NCI-H1417 treated with DMSO at 0.1 percent for 48 hours (cell line): ENCODE measurements around the gene UBFD1.
"Not testable (repeated sequence)": the region's sequence is repeated elsewhere in the genome, so short reads cannot be mapped to it uniquely, and the experiment has no call there.

Source experiments
- DNase-seq: peaks from one replicate; lab custom pipeline; 2025; lab: John Stamatoyannopoulos, UW

Gene UBFD1

DNA sequence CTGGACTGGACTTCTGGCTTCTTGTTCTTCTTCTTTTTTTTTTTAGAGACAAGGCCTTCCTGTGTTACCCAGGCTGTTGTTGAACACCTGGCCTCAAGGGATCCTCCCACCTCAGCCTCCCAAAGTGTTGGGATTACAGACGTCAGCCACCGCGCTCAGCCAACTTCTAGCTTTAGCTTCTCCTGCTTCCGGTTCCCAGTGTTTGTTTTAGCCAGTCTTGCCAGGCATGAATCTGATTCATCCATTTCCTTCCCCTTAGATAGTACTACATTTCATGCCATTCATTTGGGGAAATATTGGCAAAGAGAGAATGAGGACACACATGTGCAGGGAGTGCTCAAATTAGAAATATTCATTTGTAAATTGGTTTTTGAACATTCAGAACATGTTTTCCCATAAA is 50.7 kb downstream of the UBFD1 start:
- no peak for DNase-seq

DNA sequence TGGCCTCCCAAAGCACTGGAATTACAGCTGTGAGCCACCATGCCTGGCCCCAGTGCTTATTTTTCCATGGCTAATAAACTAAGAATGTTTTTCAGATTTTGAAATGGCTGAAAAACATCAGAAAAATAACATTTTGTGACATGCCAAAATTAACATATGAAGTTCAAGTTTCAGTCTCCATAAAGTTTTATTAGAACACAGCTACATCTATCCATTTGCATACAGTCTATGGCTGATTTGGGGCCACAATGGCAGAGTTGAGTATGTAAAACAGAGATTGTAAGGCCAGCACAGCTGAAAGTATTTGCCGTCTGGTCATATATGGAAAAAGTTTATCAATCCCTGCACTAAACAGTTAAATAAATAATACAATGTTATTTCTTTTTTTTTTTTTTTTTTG is 52.4 kb downstream of the UBFD1 start:
- no peak for DNase-seq

DNA sequence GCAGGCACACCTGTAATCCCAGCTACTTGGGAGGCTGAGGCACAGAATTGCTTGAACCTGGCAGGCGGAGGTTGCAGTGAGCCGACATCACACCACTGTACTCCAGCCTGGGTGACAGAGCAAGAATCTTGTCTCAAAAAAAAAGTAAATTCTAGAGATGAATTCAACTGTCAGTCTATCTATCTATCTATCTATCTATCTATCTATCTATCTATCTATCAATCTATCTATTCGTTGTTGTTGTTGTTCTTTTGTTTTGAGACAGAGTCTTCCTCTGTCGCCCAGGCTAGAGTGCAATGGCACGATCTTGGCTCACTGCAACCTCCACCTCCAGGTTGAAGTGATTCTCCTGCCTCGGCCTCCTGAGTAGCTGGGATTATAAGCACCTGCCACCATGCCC is 53.4 kb downstream of the UBFD1 start:
- DNase-seq, result not testable (repeated sequence)

DNA sequence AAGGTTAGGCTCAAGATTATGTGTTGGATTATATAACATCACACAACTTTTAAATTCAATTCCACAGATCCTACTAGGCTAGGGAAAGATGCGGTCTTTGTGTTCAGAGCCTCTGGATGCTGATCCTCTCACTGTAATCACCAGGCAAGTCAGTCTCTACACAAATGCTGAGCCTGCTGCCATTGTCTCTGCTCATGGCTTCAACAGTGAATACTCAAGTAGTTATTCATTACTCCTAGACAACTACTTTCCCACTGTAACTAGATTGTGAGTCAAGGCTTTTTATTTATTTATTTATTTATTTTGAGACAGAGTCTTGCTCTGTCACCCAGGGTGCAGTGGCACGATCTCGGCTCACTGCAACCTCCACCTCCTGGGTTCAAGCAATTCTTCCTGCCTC is 54.4 kb downstream of the UBFD1 start:
- no peak for DNase-seq

DNA sequence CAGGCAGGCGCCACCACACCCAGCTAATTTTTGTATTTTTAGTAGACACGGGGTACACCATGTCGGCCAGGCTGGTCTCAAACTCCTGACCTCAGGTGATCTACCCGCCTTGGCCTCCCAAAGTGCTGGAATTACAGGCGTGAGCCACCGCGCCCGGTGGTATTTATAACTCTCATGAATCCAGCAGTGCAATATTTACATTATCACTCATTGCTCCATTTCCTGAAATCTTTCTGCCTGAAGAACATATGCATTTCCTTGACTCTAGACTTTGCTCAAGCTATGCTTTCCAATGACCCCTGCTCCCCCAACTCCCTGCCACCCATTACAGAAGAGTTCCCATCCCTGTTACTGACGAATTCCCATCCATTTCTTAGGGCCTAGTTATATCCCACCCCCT is 58.3 kb downstream of the UBFD1 start:
- DNase-seq, result no peak
